ENCODE results near the gene AXL. TPM values are rescaled to one million over a fixed set of nuclear protein-coding genes. Genes with fewer than 3 reads are reported as not detected.

Gene AXL
- total and polyA plus RNA-seq, 2 donors (not counting 3 experiments of a cell fraction or from before 2014, with no cell fraction given) = 86.9 to 172 TPM

GRCh38 chr19:41249707-41250423 is 30.8 kb downstream of the AXL start:
- H2AFZ ChIP-seq (ENCODE audit: low read depth, low read length) = no peak overlapping the region
- H3K36me3 ChIP-seq (ENCODE audit: control insufficient read depth in 2 of 2, extremely low read depth in 1 of 2, insufficient read depth in 2 of 2, low read length in 2 of 2) = peaks cover 15 to 35% of the 10 kb centered on the region in 2 experiments
- H3K79me2 ChIP-seq (ENCODE audit: control insufficient read depth, insufficient read depth, low read length) = peaks cover 4% of the 10 kb centered on the region
- no peak overlapping the region for H3K4me2 ChIP-seq (ENCODE audit: insufficient read depth, low read length)
- TF ChIP-seq, protein P1, sequence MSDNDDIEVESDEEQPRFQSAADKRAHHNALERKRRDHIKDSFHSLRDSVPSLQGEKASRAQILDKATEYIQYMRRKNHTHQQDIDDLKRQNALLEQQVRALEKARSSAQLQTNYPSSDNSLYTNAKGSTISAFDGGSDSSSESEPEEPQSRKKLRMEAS (IDR thresholded peaks at IDR 0.05; ENCODE audit: insufficient read depth, insufficient read length) = no peak
- no peak for TF ChIP-seq CTCF (IDR thresholded peaks at IDR 0.05; ENCODE audit: extremely low read depth in 1 of 2, insufficient read depth in 1 of 2, low read depth in 1 of 2, low read length in 2 of 2)
- TF ChIP-seq MYC (IDR thresholded peaks at IDR 0.05; ENCODE audit: low read depth, low read length) = no peak
- TF ChIP-seq JUN (IDR thresholded peaks at IDR 0.05; ENCODE audit: borderline replicate concordance, insufficient read depth, insufficient read length, low read depth) = no peak
- no peak for TF ChIP-seq POLR2AphosphoS5 (IDR thresholded peaks at IDR 0.05; ENCODE audit: insufficient read depth, low read depth, low read length)
- no peak for TF ChIP-seq GATA2 (IDR thresholded peaks at IDR 0.05; ENCODE audit: insufficient read depth, insufficient read length, low read depth, low read length)
- no peak for TF ChIP-seq POLR2A (IDR thresholded peaks at IDR 0.05; ENCODE audit: low read depth, low read length)
- TF ChIP-seq FOS (IDR thresholded peaks at IDR 0.05; ENCODE audit: borderline replicate concordance, insufficient read depth, low read length) = no peak
- TF ChIP-seq EZH2 (IDR thresholded peaks at IDR 0.05; ENCODE audit: borderline replicate concordance, low read depth, low read length, severe bottlenecking) = no peak
- ChIA-PET CTCF (interaction anchor here (1.1 to 2.6 kb wide), 3 partner anchors 11 to 45 kb away, joined by 3 to 14 read pairs (median 7); no protein-coding TSS in a partner anchor), POLR2A (interaction anchor here (0.7 kb wide), 1 partner anchor 46 kb away, joined by 8 read pairs; no protein-coding TSS in a partner anchor)
- FAIRE-seq (no peak), DNase-seq (ENCODE audit: low read depth, low spot score) (no peak)
- no peaks in the 10 kb centered on the region for H3K4me1 ChIP-seq (ENCODE audit: control insufficient read depth, extremely low read depth, insufficient read depth, low read length)
- dilution Hi-C loops (cut with MboI; ENCODE audit: extremely low pct_ligation_motif_present, low sequenced_read_pairs) = no loop called here
- no TSS peak for BruUV-seq (replicated peaks)
- H3K9me1 ChIP-seq (replicated peaks; ENCODE audit: control insufficient read depth, extremely low read depth, insufficient read depth, low read length) = no peaks in the 10 kb centered on the region
- H3K27me3 ChIP-seq (ENCODE audit: control insufficient read depth in 2 of 2, insufficient read depth in 2 of 2, low read length in 2 of 2) = no peaks in the 10 kb centered on the region
- no peak overlapping the region for H3K27ac ChIP-seq (ENCODE audit: insufficient read depth, low read depth, low read length)
- H3K9ac ChIP-seq (replicated peaks; ENCODE audit: extremely low read depth, insufficient read depth, low read length) = no peak overlapping the region
- no peaks in the 10 kb centered on the region for H3K9me3 ChIP-seq (replicated peaks; ENCODE audit: control insufficient read depth, insufficient read depth, low read length)
- intact Hi-C loops (cut with micrococcal nuclease) = no loop called here
- H4K20me1 ChIP-seq (replicated peaks; ENCODE audit: control insufficient read depth, extremely low read depth, insufficient read depth, low read length) = no peaks in the 10 kb centered on the region
- H3K4me3 ChIP-seq (replicated peaks in 1 of 3; ENCODE audit: insufficient read depth in 1 of 3, low read depth in 1 of 3, low read length in 3 of 3) = no peak overlapping the region

All from endothelial cell of umbilical vein (primary cell).